Panc1 (cell line): Measurements from ENCODE around the gene C17orf78. TPM values are rescaled to one million over a fixed set of nuclear protein-coding genes. Genes with fewer than 3 reads are reported as not detected.

Source experiments
- ATAC-seq: fragments of 200-7000 bp; cut with Tn5 transposase; 2 replicates; pipeline ENCODE4 v1.9.1; 2020; ENCODE audit warnings: mild to moderate bottlenecking, moderate library complexity
- BruUV-seq: library from RNA; stranded (reverse); fragments of 400-500 nt; replicated peaks from 2 replicates; lab custom pipeline; 2021; lab: Mats Ljungman, UMichigan
- CTCF ChIA-PET: fragments of 300-600 bp; sonication (Branson Sonifier 250); formaldehyde crosslinking; loops from one replicate; lab custom pipeline; 2022; ENCODE audit warnings: antibody characterized with exemption; lab: Charles Lee
- POLR2A ChIA-PET: fragments of 300-600 bp; sonication (Branson Sonifier 250); formaldehyde crosslinking; loops from one replicate; lab custom pipeline; 2022; ENCODE audit warnings: antibody characterized with exemption; lab: Charles Lee
- DNase-seq: peaks from one replicate; pipeline ENCODE4 v3.0.0-alpha.2; 2010; ENCODE audit warnings: low read depth, low spot score
- H3K27ac ChIP-seq: 2 replicates; pipeline ENCODE4 v1.5.1; 2011; ENCODE audit warnings: mild to moderate bottlenecking, low read length, inconsistent platforms
- H3K27me3 ChIP-seq: fragments of 200-500 bp; sonication (Bioruptor generic); 2 replicates; pipeline ENCODE4 v1.6.0; 2014; ENCODE audit warnings: low read length, inconsistent platforms; ENCODE audit not compliant: control insufficient read depth, insufficient read depth
- H3K36me3 ChIP-seq: fragments of 200-500 bp; sonication (Bioruptor generic); 2 replicates; pipeline ENCODE4 v1.5.1; 2014; ENCODE audit warnings: inconsistent platforms, mild to moderate bottlenecking, low read length, moderate library complexity; ENCODE audit not compliant: control insufficient read depth, insufficient read depth
- H3K4me1 ChIP-seq: 2 replicates; pipeline ENCODE4 v1.5.1; 2011; ENCODE audit warnings: inconsistent platforms, mild to moderate bottlenecking, low read length, moderate library complexity; ENCODE audit not compliant: control insufficient read depth, insufficient read depth
- H3K4me3 ChIP-seq, 2 experiments: 2 replicates each; pipeline ENCODE4 v1.5.1; 2011 to 2012; ENCODE audit warnings: low read depth in 2 of 2, low read length in 2 of 2, mild to moderate bottlenecking in 2 of 2, inconsistent platforms in 1 of 2, moderate library complexity in 1 of 2
- H3K9me3 ChIP-seq: fragments of 200-500 bp; sonication (Bioruptor generic); 2 replicates; pipeline ENCODE4 v1.5.1; 2014; ENCODE audit warnings: low read depth, mild to moderate bottlenecking, inconsistent platforms, low read length, moderate library complexity; ENCODE audit not compliant: control insufficient read depth, insufficient read depth
- POLR2AphosphoS5 ChIP-seq: IDR thresholded peaks from 2 replicates; pipeline ENCODE4 v1.6.1; 2012; ENCODE audit warnings: mild to moderate bottlenecking, low read depth, low read length, moderate library complexity
- SIN3A ChIP-seq: IDR thresholded peaks from 2 replicates; pipeline ENCODE4 v1.6.1; 2012; ENCODE audit warnings: low read depth, mild to moderate bottlenecking, low read length, moderate library complexity, borderline replicate concordance; ENCODE audit not compliant: insufficient read depth
- TCF7L2 ChIP-seq: IDR thresholded peaks from 2 replicates; pipeline ENCODE4 v1.6.1; 2011; ENCODE audit warnings: mild to moderate bottlenecking, low read depth, low read length, inconsistent platforms
- in situ Hi-C: cut with HindIII; loops from 2 replicates; pipeline ENCODE4 v1.10.0; 2016; ENCODE audit warnings: low sequenced_read_pairs, low pct_unique_long_range_greater_than_20kb
- intact Hi-C: fragments of 100-400 bp; cut with micrococcal nuclease; formaldehyde crosslinking; loops from one replicate; pipeline ENCODE4 v1.10.0; 2022; ENCODE audit not compliant: unreplicated experiment
- total RNA-seq: library from RNA; stranded (reverse); gene quantifications from one replicate; pipeline ENCODE4 v1.2.1, GENCODE V29; 2021; ENCODE audit not compliant: unreplicated experiment
- TF ChIP-seq, protein P1 (sequence below): fragments of 450-650 bp; IDR thresholded peaks from 2 replicates; pipeline ENCODE4 v1.5.1; 2017; ENCODE audit warnings: mild to moderate bottlenecking
- TF ChIP-seq, protein P2 (sequence below), 2 experiments: IDR thresholded peaks; 2 replicates each; pipeline ENCODE4 v1.6.1; 2011 to 2012; ENCODE audit warnings: low read depth in 2 of 2, control low read depth in 1 of 2, low read length in 1 of 2, mild to moderate bottlenecking in 1 of 2, moderate library complexity in 1 of 2; ENCODE audit not compliant: insufficient read depth in 1 of 2

Gene C17orf78
- total RNA-seq, 1 experiment from 2014 or later = not detected

GRCh38 chr17:37360632-37361031 lies 15.2 kb upstream of the C17orf78 start:
- no peak for DNase-seq
- ChIA-PET CTCF (no interaction called here), POLR2A (no interaction called here)
- peaks cover 5% of the 10 kb centered on the region for H3K36me3 ChIP-seq
- no peak overlapping the region for H3K4me3 ChIP-seq
- no TSS peak for BruUV-seq
- intact Hi-C loops = no loop called here
- TF ChIP-seq, protein P1, sequence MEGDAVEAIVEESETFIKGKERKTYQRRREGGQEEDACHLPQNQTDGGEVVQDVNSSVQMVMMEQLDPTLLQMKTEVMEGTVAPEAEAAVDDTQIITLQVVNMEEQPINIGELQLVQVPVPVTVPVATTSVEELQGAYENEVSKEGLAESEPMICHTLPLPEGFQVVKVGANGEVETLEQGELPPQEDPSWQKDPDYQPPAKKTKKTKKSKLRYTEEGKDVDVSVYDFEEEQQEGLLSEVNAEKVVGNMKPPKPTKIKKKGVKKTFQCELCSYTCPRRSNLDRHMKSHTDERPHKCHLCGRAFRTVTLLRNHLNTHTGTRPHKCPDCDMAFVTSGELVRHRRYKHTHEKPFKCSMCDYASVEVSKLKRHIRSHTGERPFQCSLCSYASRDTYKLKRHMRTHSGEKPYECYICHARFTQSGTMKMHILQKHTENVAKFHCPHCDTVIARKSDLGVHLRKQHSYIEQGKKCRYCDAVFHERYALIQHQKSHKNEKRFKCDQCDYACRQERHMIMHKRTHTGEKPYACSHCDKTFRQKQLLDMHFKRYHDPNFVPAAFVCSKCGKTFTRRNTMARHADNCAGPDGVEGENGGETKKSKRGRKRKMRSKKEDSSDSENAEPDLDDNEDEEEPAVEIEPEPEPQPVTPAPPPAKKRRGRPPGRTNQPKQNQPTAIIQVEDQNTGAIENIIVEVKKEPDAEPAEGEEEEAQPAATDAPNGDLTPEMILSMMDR = no peak
- TF ChIP-seq TCF7L2 (no peak), SIN3A (no peak), POLR2AphosphoS5 (no peak)
- TF ChIP-seq, protein P2, sequence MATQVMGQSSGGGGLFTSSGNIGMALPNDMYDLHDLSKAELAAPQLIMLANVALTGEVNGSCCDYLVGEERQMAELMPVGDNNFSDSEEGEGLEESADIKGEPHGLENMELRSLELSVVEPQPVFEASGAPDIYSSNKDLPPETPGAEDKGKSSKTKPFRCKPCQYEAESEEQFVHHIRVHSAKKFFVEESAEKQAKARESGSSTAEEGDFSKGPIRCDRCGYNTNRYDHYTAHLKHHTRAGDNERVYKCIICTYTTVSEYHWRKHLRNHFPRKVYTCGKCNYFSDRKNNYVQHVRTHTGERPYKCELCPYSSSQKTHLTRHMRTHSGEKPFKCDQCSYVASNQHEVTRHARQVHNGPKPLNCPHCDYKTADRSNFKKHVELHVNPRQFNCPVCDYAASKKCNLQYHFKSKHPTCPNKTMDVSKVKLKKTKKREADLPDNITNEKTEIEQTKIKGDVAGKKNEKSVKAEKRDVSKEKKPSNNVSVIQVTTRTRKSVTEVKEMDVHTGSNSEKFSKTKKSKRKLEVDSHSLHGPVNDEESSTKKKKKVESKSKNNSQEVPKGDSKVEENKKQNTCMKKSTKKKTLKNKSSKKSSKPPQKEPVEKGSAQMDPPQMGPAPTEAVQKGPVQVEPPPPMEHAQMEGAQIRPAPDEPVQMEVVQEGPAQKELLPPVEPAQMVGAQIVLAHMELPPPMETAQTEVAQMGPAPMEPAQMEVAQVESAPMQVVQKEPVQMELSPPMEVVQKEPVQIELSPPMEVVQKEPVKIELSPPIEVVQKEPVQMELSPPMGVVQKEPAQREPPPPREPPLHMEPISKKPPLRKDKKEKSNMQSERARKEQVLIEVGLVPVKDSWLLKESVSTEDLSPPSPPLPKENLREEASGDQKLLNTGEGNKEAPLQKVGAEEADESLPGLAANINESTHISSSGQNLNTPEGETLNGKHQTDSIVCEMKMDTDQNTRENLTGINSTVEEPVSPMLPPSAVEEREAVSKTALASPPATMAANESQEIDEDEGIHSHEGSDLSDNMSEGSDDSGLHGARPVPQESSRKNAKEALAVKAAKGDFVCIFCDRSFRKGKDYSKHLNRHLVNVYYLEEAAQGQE (IDR thresholded peaks at IDR 0.05; ENCODE audit: insufficient read depth in 1 of 2, low read depth in 2 of 2, low read length in 1 of 2) = no peak
- H3K27me3 ChIP-seq = no peaks in the 10 kb centered on the region
- peak overlapping the region; percentile 95; the same call in 1 of the 2 replicates for H3K27ac ChIP-seq
- no peaks in the 10 kb centered on the region for H3K9me3 ChIP-seq
- ATAC-seq = no peak
- H3K4me1 ChIP-seq = peaks cover 14% of the 10 kb centered on the region
- in situ Hi-C loops = no loop called here

DNA sequence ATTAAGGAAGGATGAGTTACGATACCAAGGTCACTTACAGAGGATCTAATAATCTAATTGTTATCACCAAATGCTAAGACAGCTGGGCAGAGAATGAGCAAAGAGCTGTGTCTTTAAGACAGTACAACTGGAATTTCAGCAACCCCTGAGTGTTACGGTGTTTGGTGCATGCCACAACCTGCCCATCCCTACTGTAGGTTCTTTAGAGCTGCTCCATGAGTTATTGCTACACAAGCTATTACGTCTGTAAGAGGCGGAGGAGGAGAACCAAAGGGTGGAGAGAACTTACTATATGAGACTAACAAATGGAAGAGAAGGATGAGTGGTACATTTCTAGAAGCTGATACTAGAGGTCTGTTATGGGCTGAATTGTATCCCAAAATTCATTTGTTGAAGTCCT lies 14.2 kb upstream of the C17orf78 start:
- ATAC-seq (no peak), DNase-seq (no peak)
- peaks cover 14% of the 10 kb centered on the region for H3K4me1 ChIP-seq
- no TSS peak for BruUV-seq
- ChIA-PET POLR2A (no interaction called here), CTCF (no interaction called here)
- intact Hi-C loops (no loop called here), in situ Hi-C loops (no loop called here)
- TF ChIP-seq SIN3A = no peak
- no peak for TF ChIP-seq TCF7L2
- TF ChIP-seq POLR2AphosphoS5 = no peak
- TF ChIP-seq, protein P1 = no peak
- TF ChIP-seq, protein P2 (IDR thresholded peaks at IDR 0.05; ENCODE audit: insufficient read depth in 1 of 2, low read depth in 2 of 2, low read length in 1 of 2) = no peak
- no peak overlapping the region for H3K4me3 ChIP-seq
- H3K9me3 ChIP-seq = no peaks in the 10 kb centered on the region
- H3K27ac ChIP-seq = peak overlapping the region; percentile 25; the same call in 1 of the 2 replicates
- H3K27me3 ChIP-seq = no peaks in the 10 kb centered on the region
- H3K36me3 ChIP-seq = peaks cover 5% of the 10 kb centered on the region
